ENCODE data around the gene NARF. TPM values are rescaled to one million over a fixed set of nuclear protein-coding genes. Genes with fewer than 3 reads are reported as not detected.
A peak's percentile ranks its signal among the peaks of the same experiment; 100 is the strongest.

The NARF gene
- total and polyA plus RNA-seq, 4 experiments from 2014 or later = 80.8 to 146 (median 88.5) TPM

GRCh38 chr17:82438401-82439193 lies 19.9 kb upstream of the NARF start:
- Mint-ChIP-seq H3K4me1 (peaks cover 0 to 21% (median 4%) of the 10 kb centered on the region in 4 donors), H3K27me3 (no peaks in the 10 kb centered on the region), H3K27ac (peak overlapping the region in 1 of 7 donors; percentile 77), H3K4me3 (no peak overlapping the region), H3K9me3 (no peaks in the 10 kb centered on the region), H3K36me3 (peaks cover 0 to 15% of the 10 kb centered on the region in 2 donors)
- POLR2A ChIA-PET (ENCODE audit: partially characterized antibody) = interaction anchor here (1.1 to 1.5 kb wide), 2 partner anchors 11 to 19 kb away, joined by 4 to 8 read pairs; no protein-coding TSS in a partner anchor
- CTCF ChIA-PET (ENCODE audit: partially characterized antibody) = no interaction called here
- intact Hi-C loops (cut with micrococcal nuclease) = no loop called here
- Histone ChIP-seq H3K4me1 (ENCODE audit: insufficient read depth, low read length) (peaks cover 9% of the 10 kb centered on the region), H3K4me3 (ENCODE audit: low read length in 2 of 2) (no peak overlapping the region), H3K27ac (ENCODE audit: low read depth, low read length) (no peak overlapping the region), H3K27me3 (ENCODE audit: insufficient read depth, low read length) (no peaks in the 10 kb centered on the region), H3K9me3 (ENCODE audit: control insufficient read depth in 1 of 2, low read length in 2 of 2) (no peaks in the 10 kb centered on the region), H3K36me3 (ENCODE audit: insufficient read depth, low read length) (peaks cover 21% of the 10 kb centered on the region)
- DNase-seq = no peak

GRCh38 chr17:82439194-82439828 lies 19.2 kb upstream of the NARF start:
- Histone ChIP-seq H3K4me3 (ENCODE audit: low read length in 2 of 2) (no peak overlapping the region), H3K27me3 (ENCODE audit: insufficient read depth, low read length) (no peaks in the 10 kb centered on the region), H3K9me3 (ENCODE audit: control insufficient read depth in 1 of 2, low read length in 2 of 2) (no peaks in the 10 kb centered on the region), H3K27ac (ENCODE audit: low read depth, low read length) (no peak overlapping the region), H3K36me3 (ENCODE audit: insufficient read depth, low read length) (peaks cover 26% of the 10 kb centered on the region), H3K4me1 (ENCODE audit: insufficient read depth, low read length) (peaks cover 3% of the 10 kb centered on the region)
- POLR2A ChIA-PET (ENCODE audit: partially characterized antibody) = interaction anchor here (1.1 to 1.5 kb wide), 2 partner anchors 10 to 20 kb away, joined by 4 to 8 read pairs; no protein-coding TSS in a partner anchor
- DNase-seq = no peak
- Mint-ChIP-seq H3K4me3 (no peak overlapping the region), H3K36me3 (peaks cover 0 to 15% of the 10 kb centered on the region in 2 donors), H3K4me1 (peaks cover 0 to 14% (median under 1%) of the 10 kb centered on the region in 4 donors), H3K9me3 (no peaks in the 10 kb centered on the region), H3K27me3 (no peaks in the 10 kb centered on the region), H3K27ac (no peak overlapping the region)
- CTCF ChIA-PET (ENCODE audit: partially characterized antibody) = no interaction called here
- intact Hi-C loops (cut with micrococcal nuclease) = no loop called here

DNA sequence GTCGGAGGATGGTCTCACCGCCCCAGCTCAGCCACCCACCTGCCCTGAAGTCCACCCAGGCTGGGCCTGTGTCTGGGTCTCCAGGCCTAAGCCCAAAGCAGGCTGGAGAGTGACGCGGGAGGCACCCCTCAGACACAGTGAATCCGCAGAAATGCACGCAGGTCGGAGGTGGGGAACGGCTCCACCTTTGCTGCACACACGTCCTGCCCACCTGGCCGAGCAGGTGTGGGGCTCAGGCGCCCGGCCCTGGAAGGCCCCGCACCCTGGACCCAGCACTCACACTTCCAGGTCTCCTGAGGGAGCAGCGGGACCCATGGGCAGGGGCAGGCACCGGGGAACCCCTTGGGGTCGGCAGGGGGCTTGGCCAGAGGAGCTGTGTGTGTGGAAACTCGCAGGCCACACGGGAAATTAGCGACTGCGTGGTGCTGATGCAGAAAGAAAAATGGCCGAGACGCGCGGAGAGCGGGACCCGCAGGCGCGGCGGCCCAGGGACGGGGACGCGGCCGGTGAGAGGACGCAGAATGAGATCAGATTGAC lies 18.6 kb upstream of the NARF start:
- Mint-ChIP-seq H3K36me3 (peaks cover 0 to 15% of the 10 kb centered on the region in 2 donors), H3K4me3 (no peak overlapping the region), H3K9me3 (no peaks in the 10 kb centered on the region), H3K27me3 (no peaks in the 10 kb centered on the region), H3K4me1 (peaks cover 0 to 11% (median under 1%) of the 10 kb centered on the region in 4 donors), H3K27ac (peak overlapping the region in 1 of 7 donors; percentile 29)
- H3K36me3 ChIP-seq (ENCODE audit: insufficient read depth, low read length) = peaks cover 30% of the 10 kb centered on the region
- ChIA-PET CTCF (ENCODE audit: partially characterized antibody) (no interaction called here), POLR2A (ENCODE audit: partially characterized antibody) (no interaction called here)
- H3K27ac ChIP-seq (ENCODE audit: low read depth, low read length) = no peak overlapping the region
- intact Hi-C loops (cut with micrococcal nuclease) = no loop called here
- H3K4me1 ChIP-seq (ENCODE audit: insufficient read depth, low read length) = no peaks in the 10 kb centered on the region
- H3K9me3 ChIP-seq (ENCODE audit: control insufficient read depth in 1 of 2, low read length in 2 of 2) = no peaks in the 10 kb centered on the region
- H3K27me3 ChIP-seq (ENCODE audit: insufficient read depth, low read length) = no peaks in the 10 kb centered on the region
- H3K4me3 ChIP-seq (ENCODE audit: low read length in 2 of 2) = no peak overlapping the region
- DNase-seq = no peak

- H3K36me3 ChIP-seq (ENCODE audit: insufficient read depth, low read length) = peaks cover 31% of the 10 kb centered on the region
- Mint-ChIP-seq H3K4me3 (no peak overlapping the region), H3K36me3 (peaks cover 0 to 15% of the 10 kb centered on the region in 2 donors), H3K27ac (peak overlapping the region in 2 of 7 donors; percentile 31 to 57), H3K27me3 (no peaks in the 10 kb centered on the region), H3K4me1 (peaks cover 0 to 8% (median under 1%) of the 10 kb centered on the region in 4 donors), H3K9me3 (no peaks in the 10 kb centered on the region)
- POLR2A ChIA-PET (ENCODE audit: partially characterized antibody) = no interaction called here
- H3K9me3 ChIP-seq (ENCODE audit: control insufficient read depth in 1 of 2, low read length in 2 of 2) = no peaks in the 10 kb centered on the region
- H3K4me3 ChIP-seq (ENCODE audit: low read length in 2 of 2) = no peak overlapping the region
- H3K4me1 ChIP-seq (ENCODE audit: insufficient read depth, low read length) = peaks cover 3% of the 10 kb centered on the region
- H3K27ac ChIP-seq (ENCODE audit: low read depth, low read length) = no peak overlapping the region
- CTCF ChIA-PET (ENCODE audit: partially characterized antibody) = no interaction called here
- intact Hi-C loops (cut with micrococcal nuclease) = no loop called here
- no peak for DNase-seq
- H3K27me3 ChIP-seq (ENCODE audit: insufficient read depth, low read length) = no peaks in the 10 kb centered on the region
Measured at GRCh38 chr17:82440469-82440981, 18.0 kb upstream of the NARF start.

- CTCF ChIA-PET (ENCODE audit: partially characterized antibody) = no interaction called here
- Mint-ChIP-seq H3K27ac (no peak overlapping the region), H3K9me3 (no peaks in the 10 kb centered on the region), H3K36me3 (peaks cover 0 to 15% of the 10 kb centered on the region in 2 donors), H3K4me3 (no peak overlapping the region), H3K27me3 (no peaks in the 10 kb centered on the region), H3K4me1 (peaks cover 0 to 13% (median 1%) of the 10 kb centered on the region in 4 donors)
- intact Hi-C loops (cut with micrococcal nuclease) = no loop called here
- Histone ChIP-seq H3K9me3 (ENCODE audit: control insufficient read depth in 1 of 2, low read length in 2 of 2) (no peaks in the 10 kb centered on the region), H3K4me1 (ENCODE audit: insufficient read depth, low read length) (peaks cover 8% of the 10 kb centered on the region), H3K4me3 (ENCODE audit: low read length in 2 of 2) (no peak overlapping the region), H3K27ac (ENCODE audit: low read depth, low read length) (no peak overlapping the region), H3K27me3 (ENCODE audit: insufficient read depth, low read length) (no peaks in the 10 kb centered on the region), H3K36me3 (ENCODE audit: insufficient read depth, low read length) (peaks cover 34% of the 10 kb centered on the region)
- POLR2A ChIA-PET (ENCODE audit: partially characterized antibody) = interaction anchor here (1.4 kb wide), 1 partner anchor 17 kb away, joined by 3 read pairs; the partner anchor contains the start of gene NARF
- DNase-seq = no peak
Measured at GRCh38 chr17:82440991-82441627, 17.4 kb upstream of the NARF start.

DNA sequence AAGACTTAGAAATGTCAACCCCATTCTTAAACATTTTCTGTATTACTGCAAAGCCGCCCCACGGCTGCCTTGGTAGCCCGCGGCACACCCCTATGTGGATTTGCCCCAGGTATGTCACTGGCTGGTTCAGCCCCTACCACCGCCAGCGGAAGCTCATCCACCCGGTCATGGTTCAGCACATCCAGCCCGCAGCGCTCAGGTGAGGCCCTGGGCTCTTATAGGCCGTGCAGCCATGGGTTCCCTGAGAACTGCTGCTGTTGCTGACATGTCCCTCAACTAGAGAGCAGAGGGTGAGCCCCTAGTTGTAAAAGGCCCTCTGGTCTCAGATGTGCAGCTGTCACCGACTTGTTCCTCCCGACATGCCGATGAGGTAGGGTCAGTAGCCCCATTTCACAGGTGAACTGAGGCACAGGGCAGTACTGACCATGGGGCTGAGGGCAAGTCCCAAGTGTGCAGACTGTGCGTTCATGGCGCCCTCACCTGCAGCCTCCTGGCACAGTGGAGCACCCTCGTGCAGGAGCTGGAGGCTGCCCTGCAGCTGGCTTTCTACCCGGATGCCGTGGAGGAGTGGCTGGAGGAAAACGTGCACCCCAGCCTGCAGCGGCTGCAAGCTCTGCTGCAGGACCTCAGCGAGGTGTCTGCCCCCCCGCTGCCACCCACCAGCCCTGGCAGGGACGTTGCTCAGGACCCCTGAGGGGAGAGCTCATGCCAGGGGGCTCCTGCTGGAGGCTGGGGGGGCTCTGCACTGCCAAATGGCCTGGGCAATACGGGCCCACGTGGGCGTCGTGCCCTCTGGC lies 16.7 kb upstream of the NARF start:
- no peaks in the 10 kb centered on the region for H3K27me3 Mint-ChIP-seq
- intact Hi-C loops (cut with micrococcal nuclease) = no loop called here
- peak in 1 of 5 donors; percentile 2 for DNase-seq
- Histone ChIP-seq H3K4me1 (ENCODE audit: insufficient read depth, low read length) (peaks cover 15% of the 10 kb centered on the region), H3K36me3 (ENCODE audit: insufficient read depth, low read length) (peaks cover 33% of the 10 kb centered on the region), H3K4me3 (ENCODE audit: low read length in 2 of 2) (no peak overlapping the region), H3K27ac (ENCODE audit: low read depth, low read length) (no peak overlapping the region), H3K27me3 (ENCODE audit: insufficient read depth, low read length) (no peaks in the 10 kb centered on the region), H3K9me3 (ENCODE audit: control insufficient read depth in 1 of 2, low read length in 2 of 2) (no peaks in the 10 kb centered on the region)
- H3K4me3 Mint-ChIP-seq = no peak overlapping the region
- peaks cover 0 to 15% of the 10 kb centered on the region in 2 donors for H3K36me3 Mint-ChIP-seq
- peaks cover 0 to 21% (median 2%) of the 10 kb centered on the region in 4 donors for H3K4me1 Mint-ChIP-seq
- CTCF ChIA-PET (ENCODE audit: partially characterized antibody) = interaction anchor here (1.4 kb wide), 1 partner anchor 20 kb away, joined by 5 read pairs; no protein-coding TSS in a partner anchor
- H3K9me3 Mint-ChIP-seq = no peaks in the 10 kb centered on the region
- H3K27ac Mint-ChIP-seq = no peak overlapping the region
- POLR2A ChIA-PET (ENCODE audit: partially characterized antibody) = interaction anchor here (1.1 to 1.4 kb wide), 2 partner anchors 16 to 23 kb away, joined by 3 read pairs; partner anchors contain the start of gene NARF

Measured in CD4-positive, alpha-beta memory T cell (primary cell).